Neural cell (in vitro differentiated cells): ENCODE results near the gene NUP210L. TPM values are rescaled to one million over a fixed set of nuclear protein-coding genes. Genes with fewer than 3 reads are reported as not detected.
A peak's percentile ranks its signal among the peaks of the same experiment; 100 is the strongest.

Experiments used
- H2AFZ ChIP-seq: fragments of 200-600, 300-800 bp; sonication (generic), shearing (Covaris generic); 2 replicates; pipeline ENCODE4 v1.6.0; 2014; ENCODE audit warnings: low read depth, mild to moderate bottlenecking, antibody characterized with exemption, low read length, moderate library complexity
- H3F3A ChIP-seq: fragments of 200-600 bp; shearing (Covaris generic); 2 replicates; pipeline ENCODE4 v1.6.1; 2016; ENCODE audit warnings: mild to moderate bottlenecking, moderate library complexity, mixed read lengths, antibody characterized with exemption, low read length; ENCODE audit not compliant: insufficient read depth, poor library complexity, severe bottlenecking
- H3K27ac ChIP-seq: fragments of 200-600, 300-800 bp; sonication (generic), shearing (Covaris generic); 2 replicates; pipeline ENCODE4 v1.5.1; 2014; ENCODE audit warnings: mild to moderate bottlenecking, low read length, moderate library complexity
- H3K27me3 ChIP-seq: fragments of 300-800, 200-600 bp; sonication (generic), shearing (Covaris generic); 2 replicates; pipeline ENCODE4 v1.6.0; 2014; ENCODE audit warnings: mild to moderate bottlenecking, low read depth, low read length, moderate library complexity; ENCODE audit not compliant: insufficient read depth
- H3K36me3 ChIP-seq: fragments of 300-800, 200-600 bp; sonication (generic), shearing (Covaris generic); 2 replicates; pipeline ENCODE4 v1.5.1; 2014; ENCODE audit warnings: mild to moderate bottlenecking, antibody characterized with exemption, low read length, moderate library complexity; ENCODE audit not compliant: insufficient read depth
- H3K4me2 ChIP-seq: fragments of 300-800, 200-600 bp; sonication (generic), shearing (Covaris generic); 2 replicates; pipeline ENCODE4 v1.6.0; 2014; ENCODE audit warnings: mild to moderate bottlenecking, low read length
- H3K4me3 ChIP-seq: fragments of 300-800, 200-600 bp; sonication (generic), shearing (Covaris generic); 2 replicates; pipeline ENCODE4 v1.5.1; 2014; ENCODE audit warnings: mild to moderate bottlenecking, low read length, moderate library complexity
- H3K79me2 ChIP-seq: fragments of 200-600 bp; shearing (Covaris generic); replicated peaks from 2 replicates; pipeline ENCODE4 v1.6.0; 2014; ENCODE audit warnings: mild to moderate bottlenecking, low read length, moderate library complexity; ENCODE audit not compliant: insufficient read depth
- H3K9ac ChIP-seq: fragments of 300-800, 200-600 bp; sonication (generic), shearing (Covaris generic); 2 replicates; pipeline ENCODE4 v1.6.1; 2016; ENCODE audit warnings: mild to moderate bottlenecking, low read length, mixed read lengths
- H3K9me2 ChIP-seq: fragments of 200-600 bp; shearing (Covaris generic); 2 replicates; pipeline ENCODE4 v1.6.1; 2016; ENCODE audit warnings: mild to moderate bottlenecking, low read length, mixed read lengths; ENCODE audit not compliant: insufficient read depth
- H3K9me3 ChIP-seq: fragments of 200-600, 300-800 bp; sonication (generic), shearing (Covaris generic); 2 replicates; pipeline ENCODE4 v1.6.1; 2016; ENCODE audit warnings: mild to moderate bottlenecking, mixed run types, low read length, moderate library complexity, mixed read lengths
- H4K20me1 ChIP-seq: fragments of 200-600 bp; shearing (Covaris generic); 2 replicates; pipeline ENCODE4 v1.6.1; 2016; ENCODE audit warnings: mild to moderate bottlenecking, mixed run types; ENCODE audit not compliant: insufficient read depth
- EP300 ChIP-seq: fragments of 450-650 bp; conservative IDR thresholded peaks from 2 replicates; pipeline ENCODE4 v1.6.1; 2014; ENCODE audit warnings: antibody characterized with exemption, mild to moderate bottlenecking, moderate library complexity; ENCODE audit not compliant: poor library complexity, severe bottlenecking
- EZH2 ChIP-seq: fragments of 200-600, 300-800 bp; shearing (Covaris generic), sonication (generic); IDR thresholded peaks from 2 replicates; pipeline ENCODE4 v1.6.1; 2014; ENCODE audit warnings: antibody characterized with exemption, low read length, borderline replicate concordance, mild to moderate bottlenecking; ENCODE audit not compliant: insufficient read depth, poor library complexity, severe bottlenecking
- MXI1 ChIP-seq: fragments of 450-650 bp; conservative IDR thresholded peaks from 2 replicates; pipeline ENCODE4 v1.6.1; 2014; ENCODE audit warnings: antibody characterized with exemption, mild to moderate bottlenecking; ENCODE audit not compliant: poor library complexity, severe bottlenecking
- POLR2AphosphoS5 ChIP-seq: IDR thresholded peaks from 2 replicates; pipeline ENCODE4 v1.6.1; 2012
- RAD21 ChIP-seq: fragments of 450-650 bp; conservative IDR thresholded peaks from 2 replicates; pipeline ENCODE4 v1.6.1; 2014; ENCODE audit warnings: antibody characterized with exemption, mild to moderate bottlenecking, moderate library complexity
- SMC3 ChIP-seq: fragments of 450-650 bp; conservative IDR thresholded peaks from 2 replicates; pipeline ENCODE4 v1.6.1; 2014; ENCODE audit warnings: antibody characterized with exemption, mild to moderate bottlenecking, moderate library complexity; ENCODE audit not compliant: poor library complexity
- TAF1 ChIP-seq: IDR thresholded peaks from 2 replicates; pipeline ENCODE4 v1.6.1; 2012; ENCODE audit warnings: low read depth
- polyA plus RNA-seq: library from polyadenylated mRNA; depleted of rRNA; stranded (reverse); fragments of >200 nt; gene quantifications from 2 replicates; pipeline ENCODE4 v1.2.3, GENCODE V29; 2014
- TF ChIP-seq, protein P1 (sequence below): IDR thresholded peaks from 2 replicates; pipeline ENCODE4 v1.6.1; 2012; ENCODE audit warnings: borderline replicate concordance
- TF ChIP-seq, protein P2 (sequence below): fragments of 450-650 bp; IDR thresholded peaks from 2 replicates; pipeline ENCODE4 v1.5.1; 2014; ENCODE audit warnings: antibody characterized with exemption, mild to moderate bottlenecking, moderate library complexity; ENCODE audit not compliant: poor library complexity, severe bottlenecking

NUP210L gene
- polyA plus RNA-seq, 1 donor from 2014 or later, result 0.09 TPM

DNA sequence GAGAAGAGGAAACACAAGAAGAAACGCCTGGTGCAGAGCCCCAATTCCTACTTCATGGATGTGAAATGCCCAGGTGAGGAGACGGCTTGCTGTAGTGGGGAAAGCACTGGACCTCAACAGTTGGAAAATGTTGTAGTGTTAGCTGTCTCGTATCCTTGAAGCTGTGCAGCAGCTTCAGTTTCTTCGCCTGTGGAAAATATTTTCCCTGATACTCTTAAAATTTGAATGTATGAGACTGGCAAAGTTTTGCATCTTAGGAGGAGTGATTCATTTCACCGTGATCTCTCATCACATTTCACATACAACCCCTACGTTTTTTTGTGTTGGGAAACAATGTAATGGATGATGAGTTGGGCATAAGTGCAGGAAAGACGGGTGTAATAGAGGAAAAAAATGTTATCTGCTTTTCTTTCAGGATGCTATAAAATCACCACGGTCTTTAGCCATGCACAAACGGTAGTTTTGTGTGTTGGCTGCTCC is 163.7 kb downstream of the NUP210L start:
- no peak for TF ChIP-seq POLR2AphosphoS5
- TF ChIP-seq, protein P1, sequence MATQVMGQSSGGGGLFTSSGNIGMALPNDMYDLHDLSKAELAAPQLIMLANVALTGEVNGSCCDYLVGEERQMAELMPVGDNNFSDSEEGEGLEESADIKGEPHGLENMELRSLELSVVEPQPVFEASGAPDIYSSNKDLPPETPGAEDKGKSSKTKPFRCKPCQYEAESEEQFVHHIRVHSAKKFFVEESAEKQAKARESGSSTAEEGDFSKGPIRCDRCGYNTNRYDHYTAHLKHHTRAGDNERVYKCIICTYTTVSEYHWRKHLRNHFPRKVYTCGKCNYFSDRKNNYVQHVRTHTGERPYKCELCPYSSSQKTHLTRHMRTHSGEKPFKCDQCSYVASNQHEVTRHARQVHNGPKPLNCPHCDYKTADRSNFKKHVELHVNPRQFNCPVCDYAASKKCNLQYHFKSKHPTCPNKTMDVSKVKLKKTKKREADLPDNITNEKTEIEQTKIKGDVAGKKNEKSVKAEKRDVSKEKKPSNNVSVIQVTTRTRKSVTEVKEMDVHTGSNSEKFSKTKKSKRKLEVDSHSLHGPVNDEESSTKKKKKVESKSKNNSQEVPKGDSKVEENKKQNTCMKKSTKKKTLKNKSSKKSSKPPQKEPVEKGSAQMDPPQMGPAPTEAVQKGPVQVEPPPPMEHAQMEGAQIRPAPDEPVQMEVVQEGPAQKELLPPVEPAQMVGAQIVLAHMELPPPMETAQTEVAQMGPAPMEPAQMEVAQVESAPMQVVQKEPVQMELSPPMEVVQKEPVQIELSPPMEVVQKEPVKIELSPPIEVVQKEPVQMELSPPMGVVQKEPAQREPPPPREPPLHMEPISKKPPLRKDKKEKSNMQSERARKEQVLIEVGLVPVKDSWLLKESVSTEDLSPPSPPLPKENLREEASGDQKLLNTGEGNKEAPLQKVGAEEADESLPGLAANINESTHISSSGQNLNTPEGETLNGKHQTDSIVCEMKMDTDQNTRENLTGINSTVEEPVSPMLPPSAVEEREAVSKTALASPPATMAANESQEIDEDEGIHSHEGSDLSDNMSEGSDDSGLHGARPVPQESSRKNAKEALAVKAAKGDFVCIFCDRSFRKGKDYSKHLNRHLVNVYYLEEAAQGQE, result no peak
- no peak for TF ChIP-seq SMC3
- TF ChIP-seq MXI1, result no peak
- TF ChIP-seq RAD21, result no peak
- no peak for TF ChIP-seq EZH2
- no peak for TF ChIP-seq TAF1
- TF ChIP-seq EP300, result no peak
- TF ChIP-seq, protein P2, sequence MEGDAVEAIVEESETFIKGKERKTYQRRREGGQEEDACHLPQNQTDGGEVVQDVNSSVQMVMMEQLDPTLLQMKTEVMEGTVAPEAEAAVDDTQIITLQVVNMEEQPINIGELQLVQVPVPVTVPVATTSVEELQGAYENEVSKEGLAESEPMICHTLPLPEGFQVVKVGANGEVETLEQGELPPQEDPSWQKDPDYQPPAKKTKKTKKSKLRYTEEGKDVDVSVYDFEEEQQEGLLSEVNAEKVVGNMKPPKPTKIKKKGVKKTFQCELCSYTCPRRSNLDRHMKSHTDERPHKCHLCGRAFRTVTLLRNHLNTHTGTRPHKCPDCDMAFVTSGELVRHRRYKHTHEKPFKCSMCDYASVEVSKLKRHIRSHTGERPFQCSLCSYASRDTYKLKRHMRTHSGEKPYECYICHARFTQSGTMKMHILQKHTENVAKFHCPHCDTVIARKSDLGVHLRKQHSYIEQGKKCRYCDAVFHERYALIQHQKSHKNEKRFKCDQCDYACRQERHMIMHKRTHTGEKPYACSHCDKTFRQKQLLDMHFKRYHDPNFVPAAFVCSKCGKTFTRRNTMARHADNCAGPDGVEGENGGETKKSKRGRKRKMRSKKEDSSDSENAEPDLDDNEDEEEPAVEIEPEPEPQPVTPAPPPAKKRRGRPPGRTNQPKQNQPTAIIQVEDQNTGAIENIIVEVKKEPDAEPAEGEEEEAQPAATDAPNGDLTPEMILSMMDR, result no peak
- H2AFZ ChIP-seq, result peak overlapping the region; percentile 49

DNA sequence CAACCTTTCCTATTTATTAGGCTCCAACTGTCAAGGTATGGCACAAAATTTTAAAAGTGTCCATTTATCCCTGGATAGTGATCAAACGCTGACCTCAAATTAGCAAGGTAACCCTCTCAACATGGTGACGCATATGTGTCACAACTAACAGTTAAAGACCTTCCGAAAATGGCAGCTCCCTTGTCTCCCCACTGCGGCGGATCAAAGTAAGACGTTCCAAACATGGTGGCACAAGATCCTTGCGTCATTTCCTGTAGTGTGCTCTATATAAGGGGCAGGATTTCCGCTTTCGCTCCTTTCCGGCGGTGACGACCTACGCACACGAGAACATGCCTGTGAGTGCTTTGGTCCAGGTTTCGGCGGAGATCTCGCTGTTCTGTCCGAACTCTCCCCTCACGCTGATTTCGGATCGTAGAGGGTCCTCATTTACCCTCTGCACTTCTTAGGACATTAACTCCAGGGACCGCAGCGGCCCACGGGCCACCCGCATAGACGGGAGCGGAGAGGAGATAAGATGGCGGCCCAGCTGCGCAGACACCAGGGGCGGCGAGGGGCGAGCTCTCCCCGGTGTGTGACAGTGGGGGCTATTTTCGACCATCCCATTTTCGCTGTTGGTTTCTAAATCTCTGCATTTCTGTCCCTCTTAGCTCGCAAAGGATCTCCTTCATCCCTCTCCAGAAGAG is 164.3 kb downstream of the NUP210L start, which contains the start of gene RPS27:
TSS of gene RPS27 (plus strand) at position 295 of the 683 bp plus-strand sequence. CDS start at position 330, 35 bp downstream.
- Histone ChIP-seq H3K27ac (peak within 1 kb of the TSS; percentile 88), H3K27me3 (no peaks in the 10 kb centered on the region), H3K36me3 (peaks cover 6% of the 10 kb centered on the region), H3K4me2 (peak within 1 kb of the TSS; percentile 99), H3K79me2 (peaks cover 15% of the 10 kb centered on the region), H3F3A (no peaks in the 10 kb centered on the region), H3K9ac (peak within 1 kb of the TSS; percentile 90), H3K9me2 (no peaks in the 10 kb centered on the region), H3K4me3 (peak within 1 kb of the TSS; percentile 71), H3K9me3 (no peaks in the 10 kb centered on the region), H4K20me1 (no peaks in the 10 kb centered on the region), H2AFZ (peak within 1 kb of the TSS; percentile 49)
- TF ChIP-seq EP300 (peak; percentile 85), EZH2 (no peak), MXI1 (peak; percentile 96), SMC3 (peak; percentile 49), POLR2AphosphoS5 (peak; percentile 100), RAD21 (peak; percentile 36), TAF1 (peak; percentile 92)
- TF ChIP-seq, protein P2, result peak; percentile 45
- TF ChIP-seq, protein P1, result peak; percentile 96

More for the DNA sequence above, 163.7 kb downstream of the NUP210L start:
- Histone ChIP-seq H3K4me2 (peak overlapping the region; percentile 99), H3K9ac (peak overlapping the region; percentile 90), H3K27me3 (no peaks in the 10 kb centered on the region), H3F3A (no peaks in the 10 kb centered on the region), H3K36me3 (peaks cover 8% of the 10 kb centered on the region), H4K20me1 (no peaks in the 10 kb centered on the region), H3K79me2 (peaks cover 15% of the 10 kb centered on the region), H3K9me3 (no peaks in the 10 kb centered on the region), H3K4me3 (peak overlapping the region; percentile 71), H3K9me2 (no peaks in the 10 kb centered on the region), H3K27ac (peak overlapping the region; percentile 88)
